Measurements from ENCODE around the gene PTCH2.
"Not testable (repeated sequence)": the region's sequence is repeated elsewhere in the genome, so short reads cannot be mapped to it uniquely, and the experiment has no call there.

PTCH2 gene

GRCh38 chr1:44830900-44831304 is 12.2 kb downstream of the PTCH2 start:
- H3K4me3 ChIP-seq (ENCODE audit: low read depth, low read length): no peak overlapping the region
- no peak for TF ChIP-seq CTCF (IDR thresholded peaks at IDR 0.05; ENCODE audit: low read depth, low read length, missing control alignments)
- DNase-seq (ENCODE audit: low read depth): no peak

GRCh38 chr1:44829506-44830384 is 13.3 kb downstream of the PTCH2 start:
- no peak for TF ChIP-seq CTCF (IDR thresholded peaks at IDR 0.05; ENCODE audit: low read depth, low read length, missing control alignments)
- DNase-seq (ENCODE audit: low read depth): no peak
- no peak overlapping the region for H3K4me3 ChIP-seq (ENCODE audit: low read depth, low read length)

GRCh38 chr1:44828841-44829440 is 14.1 kb downstream of the PTCH2 start:
- no peak overlapping the region for H3K4me3 ChIP-seq (ENCODE audit: low read depth, low read length)
- no peak for TF ChIP-seq CTCF (IDR thresholded peaks at IDR 0.05; ENCODE audit: low read depth, low read length, missing control alignments)
- no peak for DNase-seq (ENCODE audit: low read depth)

- TF ChIP-seq CTCF (IDR thresholded peaks at IDR 0.05; ENCODE audit: low read depth, low read length, missing control alignments): no peak
- H3K4me3 ChIP-seq (ENCODE audit: low read depth, low read length): no peak overlapping the region
- no peak for DNase-seq (ENCODE audit: low read depth)
These were observed 14.9 kb downstream of the PTCH2 start for GRCh38 chr1:44828003-44828651.

- no peak for DNase-seq (ENCODE audit: low read depth)
- peak; percentile 44 for TF ChIP-seq CTCF (IDR thresholded peaks at IDR 0.05; ENCODE audit: low read depth, low read length, missing control alignments)
- no peak overlapping the region for H3K4me3 ChIP-seq (ENCODE audit: low read depth, low read length)
These were observed 15.7 kb downstream of the PTCH2 start for GRCh38 chr1:44827197-44828002.

GRCh38 chr1:44826375-44827196 is 16.5 kb downstream of the PTCH2 start:
- DNase-seq (ENCODE audit: low read depth): no peak
- no peak overlapping the region for H3K4me3 ChIP-seq (ENCODE audit: low read depth, low read length)
- no peak for TF ChIP-seq CTCF (IDR thresholded peaks at IDR 0.05; ENCODE audit: low read depth, low read length, missing control alignments)

GRCh38 chr1:44824392-44824791 is 18.7 kb downstream of the PTCH2 start:
- DNase-seq (ENCODE audit: low read depth): not testable (repeated sequence)

More at GRCh38 chr1:44824392-44824791, 18.7 kb downstream of the PTCH2 start:
- not testable (repeated sequence) for H3K4me3 ChIP-seq (ENCODE audit: low read depth, low read length)

Measured in GM12864 (cell line).